Mucosa of rectum (tissue), 2 donors: Measurements from ENCODE around the gene RUNX1.

ENCODE experiments used
- H3K27ac ChIP-seq, 2 donors: one replicate each; pipeline ENCODE4 v1.7.0; 2013; ENCODE audit warnings: inconsistent platforms in 2 of 2, low read depth in 2 of 2, low read length in 2 of 2
- H3K27me3 ChIP-seq, 2 donors: one replicate each; pipeline ENCODE4 v1.7.0; 2013; ENCODE audit warnings: low read length in 2 of 2; ENCODE audit not compliant: control insufficient read depth in 2 of 2, insufficient read depth in 2 of 2
- H3K36me3 ChIP-seq, 2 donors: one replicate each; pipeline ENCODE4 v1.7.0; 2013; ENCODE audit warnings: low read length in 2 of 2; ENCODE audit not compliant: control insufficient read depth in 2 of 2, insufficient read depth in 2 of 2
- H3K4me1 ChIP-seq, 2 donors: one replicate each; pipeline ENCODE4 v1.7.0; 2013; ENCODE audit warnings: low read length in 2 of 2, mild to moderate bottlenecking in 1 of 2; ENCODE audit not compliant: control insufficient read depth in 2 of 2, insufficient read depth in 2 of 2
- H3K4me3 ChIP-seq, 2 donors: one replicate each; pipeline ENCODE4 v1.7.0; 2013; ENCODE audit warnings: low read length in 2 of 2
- H3K9ac ChIP-seq, 2 donors: one replicate each; pipeline ENCODE4 v1.7.0; 2013; ENCODE audit warnings: low read length in 2 of 2, low read depth in 1 of 2, mild to moderate bottlenecking in 1 of 2
- H3K9me3 ChIP-seq, 2 donors: one replicate each; pipeline ENCODE4 v1.7.0; 2013; ENCODE audit warnings: low read length in 2 of 2; ENCODE audit not compliant: control insufficient read depth in 2 of 2
- donor health status: healthy.
- donor health status: Normal muscosa, but diverticular disease.

RUNX1 gene

DNA sequence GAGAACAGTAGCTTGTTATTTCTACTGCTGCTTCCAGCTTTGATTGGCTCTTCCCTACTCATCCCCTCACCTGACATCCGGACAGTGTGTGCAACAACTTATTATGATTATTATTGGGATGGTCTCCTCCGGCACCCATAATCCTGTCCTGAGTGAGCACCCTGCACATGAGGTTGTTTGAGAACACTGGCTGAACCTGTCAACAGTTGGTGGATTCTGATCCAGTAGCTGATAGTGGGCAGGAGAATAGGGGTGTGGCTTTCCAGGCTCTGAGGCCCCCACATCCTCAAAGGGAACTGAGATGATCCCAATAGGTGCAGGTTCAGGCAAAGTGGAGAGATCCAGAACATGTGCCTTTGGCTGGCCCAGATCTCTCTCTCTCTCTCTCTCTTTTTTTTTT, 60.5 kb downstream of the RUNX1 start:
- Histone ChIP-seq H3K36me3 (no peaks in the 10 kb centered on the region), H3K27ac (no peak overlapping the region), H3K4me1 (peaks cover 0 to 13% of the 10 kb centered on the region in 2 donors), H3K27me3 (no peaks in the 10 kb centered on the region), H3K9ac (no peak overlapping the region), H3K4me3 (no peak overlapping the region), H3K9me3 (no peaks in the 10 kb centered on the region)

GRCh38 chr21:34988139-34988538, 61.0 kb downstream of the RUNX1 start:
- Histone ChIP-seq H3K36me3 (no peaks in the 10 kb centered on the region), H3K4me3 (no peak overlapping the region), H3K4me1 (peaks cover 0 to 13% of the 10 kb centered on the region in 2 donors), H3K27ac (no peak overlapping the region), H3K27me3 (no peaks in the 10 kb centered on the region), H3K9ac (no peak overlapping the region), H3K9me3 (no peaks in the 10 kb centered on the region)

- peak overlapping the region in 1 of 2 donors; percentile 17 for H3K9ac ChIP-seq
- H3K27me3 ChIP-seq: no peaks in the 10 kb centered on the region
- no peak overlapping the region for H3K27ac ChIP-seq
- H3K4me3 ChIP-seq: peak overlapping the region in 1 of 2 donors; percentile 13
- no peaks in the 10 kb centered on the region for H3K9me3 ChIP-seq
- peaks cover 0 to 13% of the 10 kb centered on the region in 2 donors for H3K4me1 ChIP-seq
- no peaks in the 10 kb centered on the region for H3K36me3 ChIP-seq
These were observed 61.5 kb downstream of the RUNX1 start for GRCh38 chr21:34987501-34988072.

- Histone ChIP-seq H3K4me1 (peaks cover 0 to 13% of the 10 kb centered on the region in 2 donors), H3K36me3 (no peaks in the 10 kb centered on the region), H3K27me3 (no peaks in the 10 kb centered on the region), H3K4me3 (peak overlapping the region in 1 of 2 donors; percentile 13), H3K9me3 (no peaks in the 10 kb centered on the region), H3K9ac (peak overlapping the region in 1 of 2 donors; percentile 17), H3K27ac (no peak overlapping the region)
These were observed 62.3 kb downstream of the RUNX1 start for GRCh38 chr21:34986561-34987500.

DNA sequence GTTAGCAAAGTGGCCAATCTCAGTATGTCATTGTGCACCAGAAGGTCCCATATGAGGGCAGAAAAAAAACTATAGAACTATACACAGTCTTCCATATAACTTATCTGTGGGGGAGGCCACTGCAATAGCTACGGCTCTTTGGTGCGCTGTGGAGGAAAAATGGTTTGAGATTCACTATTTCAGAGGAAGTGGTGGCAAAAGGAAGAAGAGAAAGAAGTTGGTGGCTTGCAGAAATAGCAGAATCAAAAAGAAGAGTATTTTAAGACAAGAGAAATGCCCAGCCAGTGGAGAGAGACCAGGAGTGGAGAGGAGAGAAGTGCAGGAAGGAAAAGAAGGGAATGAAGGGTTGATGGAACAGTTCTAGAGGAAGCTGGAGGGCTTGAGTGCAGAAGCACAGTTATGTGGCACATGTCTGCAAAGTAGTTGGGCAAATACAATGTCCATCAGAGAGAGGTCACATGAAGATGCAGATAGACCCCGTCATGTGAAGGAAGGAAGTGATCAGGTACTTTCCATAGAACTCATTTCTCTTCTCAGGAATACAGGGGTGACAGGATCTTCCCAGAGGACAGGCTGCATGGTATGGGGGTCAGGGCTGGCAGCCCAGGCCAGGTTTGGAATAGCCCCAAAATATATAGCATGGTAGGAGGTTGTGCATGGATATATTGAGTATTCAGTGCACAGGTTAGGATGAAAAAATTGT, 64.6 kb downstream of the RUNX1 start:
- H3K4me1 ChIP-seq: peaks cover 0 to 13% of the 10 kb centered on the region in 2 donors
- no peaks in the 10 kb centered on the region for H3K36me3 ChIP-seq
- H3K4me3 ChIP-seq: peak overlapping the region in 1 of 2 donors; percentile 23
- H3K9ac ChIP-seq: no peak overlapping the region
- H3K9me3 ChIP-seq: no peaks in the 10 kb centered on the region
- H3K27me3 ChIP-seq: no peaks in the 10 kb centered on the region
- no peak overlapping the region for H3K27ac ChIP-seq

DNA sequence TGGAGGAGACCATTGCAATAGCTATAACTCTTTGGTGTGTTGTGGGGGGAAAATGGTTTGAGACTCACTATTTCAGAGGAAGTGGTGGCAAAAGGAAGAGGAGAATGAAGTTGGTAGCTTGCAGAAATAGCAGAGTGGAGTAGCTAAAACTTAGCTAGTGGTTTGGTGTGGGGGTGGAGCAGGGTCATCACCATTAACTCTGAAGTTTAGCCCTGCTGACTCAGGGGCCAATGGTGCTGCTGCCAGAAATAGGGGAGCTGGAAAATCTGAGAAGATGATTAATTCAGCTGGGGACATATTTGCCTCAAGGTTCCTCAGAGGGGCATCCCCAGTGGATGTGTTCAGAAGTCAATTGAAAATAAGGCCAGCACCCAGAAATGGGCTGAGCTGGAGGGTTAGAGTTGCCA, 65.4 kb downstream of the RUNX1 start:
- H3K9ac ChIP-seq: no peak overlapping the region
- H3K4me1 ChIP-seq: peaks cover 0 to 13% of the 10 kb centered on the region in 2 donors
- peak overlapping the region in 1 of 2 donors; percentile 30 for H3K27ac ChIP-seq
- H3K36me3 ChIP-seq: no peaks in the 10 kb centered on the region
- peak overlapping the region in 1 of 2 donors; percentile 23 for H3K4me3 ChIP-seq
- no peaks in the 10 kb centered on the region for H3K9me3 ChIP-seq
- H3K27me3 ChIP-seq: no peaks in the 10 kb centered on the region

DNA sequence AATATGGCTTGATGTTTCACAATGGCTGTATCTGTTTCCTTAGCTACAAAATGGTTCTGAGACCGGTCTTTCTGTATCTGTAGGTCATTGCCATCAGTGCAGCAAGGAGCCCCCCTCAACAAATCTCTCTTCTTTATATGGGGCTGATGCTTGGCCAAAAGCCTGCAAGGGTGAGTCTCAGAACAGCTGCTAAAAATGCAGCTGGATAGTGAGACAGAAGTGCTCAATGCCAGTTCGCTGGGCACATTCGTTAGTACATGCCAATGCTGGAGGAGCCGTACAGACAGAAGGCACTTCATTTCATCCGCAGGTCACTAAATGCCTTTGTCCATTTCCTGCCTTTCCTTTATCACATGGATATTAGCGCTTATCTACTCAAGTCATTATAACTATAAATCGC, 67.3 kb downstream of the RUNX1 start:
- no peaks in the 10 kb centered on the region for H3K36me3 ChIP-seq
- H3K4me1 ChIP-seq: peaks cover 0 to 7% of the 10 kb centered on the region in 2 donors
- no peaks in the 10 kb centered on the region for H3K27me3 ChIP-seq

DNA sequence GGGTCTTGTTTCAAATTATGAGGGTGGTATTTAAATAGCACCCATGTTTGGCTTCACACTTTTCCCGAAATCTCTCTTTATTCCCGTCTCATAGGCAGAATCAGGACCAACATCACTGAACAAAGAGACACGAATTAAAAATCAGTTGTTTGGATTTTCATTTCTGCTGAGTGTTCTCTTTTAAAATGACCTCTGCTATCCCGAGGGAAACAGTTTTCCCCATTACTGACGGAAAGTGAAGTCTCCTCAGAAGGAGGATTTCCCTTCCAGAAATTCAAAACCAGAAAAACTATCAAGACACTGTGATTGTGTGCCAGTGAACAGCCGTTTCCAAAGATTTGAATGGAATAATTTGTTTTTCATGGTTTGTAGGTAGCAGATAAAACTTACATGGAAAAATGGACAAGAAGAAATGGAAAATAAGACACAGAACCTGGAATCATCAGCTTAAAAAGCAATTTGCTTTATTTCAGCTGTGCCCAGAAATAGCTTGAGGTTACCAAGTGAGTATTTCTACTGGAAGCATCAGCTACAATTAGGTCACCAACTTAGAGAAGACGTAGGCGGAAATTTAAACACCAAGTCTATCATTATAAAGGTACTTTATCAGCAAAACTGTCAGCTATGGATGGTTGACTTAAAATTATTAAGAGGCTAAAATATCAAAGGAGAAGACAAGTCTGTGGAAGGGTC, 68.5 kb downstream of the RUNX1 start:
- H3K27ac ChIP-seq: no peak overlapping the region
- H3K4me3 ChIP-seq: no peak overlapping the region
- peaks cover 0 to 3% of the 10 kb centered on the region in 2 donors for H3K4me1 ChIP-seq
- H3K27me3 ChIP-seq: no peaks in the 10 kb centered on the region
- no peak overlapping the region for H3K9ac ChIP-seq
- H3K36me3 ChIP-seq: no peaks in the 10 kb centered on the region
- no peaks in the 10 kb centered on the region for H3K9me3 ChIP-seq

More for the DNA sequence above, 67.3 kb downstream of the RUNX1 start:
- no peak overlapping the region for H3K4me3 ChIP-seq
- no peak overlapping the region for H3K9ac ChIP-seq
- H3K27ac ChIP-seq: no peak overlapping the region
- H3K9me3 ChIP-seq: no peaks in the 10 kb centered on the region

- Histone ChIP-seq H3K27ac (no peak overlapping the region), H3K27me3 (no peaks in the 10 kb centered on the region), H3K9me3 (no peaks in the 10 kb centered on the region), H3K36me3 (no peaks in the 10 kb centered on the region), H3K9ac (no peak overlapping the region), H3K4me1 (peaks cover 0 to 2% of the 10 kb centered on the region in 2 donors), H3K4me3 (no peak overlapping the region)
These were observed 69.7 kb downstream of the RUNX1 start for GRCh38 chr21:34979383-34979782.
